ENCODE measurements around the gene KLF16. TPM values are rescaled to one million over a fixed set of nuclear protein-coding genes. Genes with fewer than 3 reads are reported as not detected.
A peak's percentile ranks its signal among the peaks of the same experiment; 100 is the strongest.

The KLF16 gene
- total RNA-seq, 1 experiment from 2014 or later = 32.3 TPM

- H3K4me1 Mint-ChIP-seq (ENCODE audit: low read depth, unreplicated experiment) = no peaks in the 10 kb centered on the region
- DNase-seq = no peak
- H3K27ac Mint-ChIP-seq (ENCODE audit: unreplicated experiment) = no peak overlapping the region
- no peaks in the 10 kb centered on the region for H3K9me3 Mint-ChIP-seq (ENCODE audit: low read depth, unreplicated experiment)
- peaks cover 28% of the 10 kb centered on the region for H3K36me3 Mint-ChIP-seq (ENCODE audit: insufficient read depth, unreplicated experiment)
- no peak overlapping the region for H3K4me3 Mint-ChIP-seq (ENCODE audit: low read depth, unreplicated experiment)
- no peak for TF ChIP-seq CTCF (IDR thresholded peaks at IDR 0.05; ENCODE audit: unreplicated experiment)
- no TSS peak for BruUV-seq (replicated peaks)
- intact Hi-C loops (cut with micrococcal nuclease; ENCODE audit: unreplicated experiment) = no loop called here
- CTCF ChIA-PET = no interaction called here
- H3K27me3 Mint-ChIP-seq (ENCODE audit: unreplicated experiment) = no peaks in the 10 kb centered on the region
Measured at GRCh38 chr19:1910177-1910576, 46.8 kb upstream of the KLF16 start.

GRCh38 chr19:1909761-1910080 lies 46.3 kb upstream of the KLF16 start:
- BruUV-seq (replicated peaks) = no TSS peak
- CTCF ChIA-PET = no interaction called here
- DNase-seq = no peak
- Mint-ChIP-seq H3K36me3 (ENCODE audit: insufficient read depth, unreplicated experiment) (peaks cover 33% of the 10 kb centered on the region), H3K4me3 (ENCODE audit: low read depth, unreplicated experiment) (no peak overlapping the region), H3K9me3 (ENCODE audit: low read depth, unreplicated experiment) (no peaks in the 10 kb centered on the region), H3K27ac (ENCODE audit: unreplicated experiment) (no peak overlapping the region), H3K4me1 (ENCODE audit: low read depth, unreplicated experiment) (peaks cover 1% of the 10 kb centered on the region), H3K27me3 (ENCODE audit: unreplicated experiment) (no peaks in the 10 kb centered on the region)
- intact Hi-C loops (cut with micrococcal nuclease; ENCODE audit: unreplicated experiment) = no loop called here
- no peak for TF ChIP-seq CTCF (IDR thresholded peaks at IDR 0.05; ENCODE audit: unreplicated experiment)

- Mint-ChIP-seq H3K9me3 (ENCODE audit: low read depth, unreplicated experiment) (no peaks in the 10 kb centered on the region), H3K4me1 (ENCODE audit: low read depth, unreplicated experiment) (peaks cover 9% of the 10 kb centered on the region), H3K27ac (ENCODE audit: unreplicated experiment) (no peak overlapping the region), H3K27me3 (ENCODE audit: unreplicated experiment) (no peaks in the 10 kb centered on the region), H3K4me3 (ENCODE audit: low read depth, unreplicated experiment) (peak overlapping the region; percentile 58), H3K36me3 (ENCODE audit: insufficient read depth, unreplicated experiment) (peaks cover 39% of the 10 kb centered on the region)
- no peak for TF ChIP-seq CTCF (IDR thresholded peaks at IDR 0.05; ENCODE audit: unreplicated experiment)
- DNase-seq = no peak
- BruUV-seq (replicated peaks) = no TSS peak
- intact Hi-C loops (cut with micrococcal nuclease; ENCODE audit: unreplicated experiment) = no loop called here
- CTCF ChIA-PET = interaction anchor here (0.6 to 1.3 kb wide), 2 partner anchors 11 to 34 kb away, joined by 3 to 4 read pairs; no protein-coding TSS in a partner anchor
Measured at GRCh38 chr19:1908364-1908678, 44.9 kb upstream of the KLF16 start.

- H3K36me3 Mint-ChIP-seq (ENCODE audit: insufficient read depth, unreplicated experiment) = peaks cover 39% of the 10 kb centered on the region
- peak overlapping the region; percentile 58 for H3K4me3 Mint-ChIP-seq (ENCODE audit: low read depth, unreplicated experiment)
- no peak for TF ChIP-seq CTCF (IDR thresholded peaks at IDR 0.05; ENCODE audit: unreplicated experiment)
- no peaks in the 10 kb centered on the region for H3K9me3 Mint-ChIP-seq (ENCODE audit: low read depth, unreplicated experiment)
- no peaks in the 10 kb centered on the region for H3K27me3 Mint-ChIP-seq (ENCODE audit: unreplicated experiment)
- no TSS peak for BruUV-seq (replicated peaks)
- H3K27ac Mint-ChIP-seq (ENCODE audit: unreplicated experiment) = no peak overlapping the region
- CTCF ChIA-PET = interaction anchor here (0.6 to 1.3 kb wide), 4 partner anchors 10 to 33 kb away, joined by 3 to 4 read pairs (median 4); no protein-coding TSS in a partner anchor
- peaks cover 9% of the 10 kb centered on the region for H3K4me1 Mint-ChIP-seq (ENCODE audit: low read depth, unreplicated experiment)
- intact Hi-C loops (cut with micrococcal nuclease; ENCODE audit: unreplicated experiment) = no loop called here
- peak; percentile 63 for DNase-seq
Measured at GRCh38 chr19:1907563-1908363, 44.4 kb upstream of the KLF16 start.
